Measurements from ENCODE around the gene CREB5.
A peak's percentile ranks its signal among the peaks of the same experiment; 100 is the strongest.

GRCh38 chr7:28544453-28545117 is 132.3 kb downstream of the CREB5 start:
- TF ChIP-seq GATA3 (IDR thresholded peaks at IDR 0.05; ENCODE audit: low read depth, low read length), result no peak
- TF ChIP-seq GATA2 (IDR thresholded peaks at IDR 0.05; ENCODE audit: low read depth, low read length), result peak; percentile 76

Data from SH-SY5Y (cell line).